Kidney (tissue), 14 donors: Measurements from ENCODE around the gene ARID1B. TPM values are rescaled to one million over a fixed set of nuclear protein-coding genes. Genes with fewer than 3 reads are reported as not detected.

Experiments
- DNase-seq, 5 donors: peaks; one replicate each; pipeline ENCODE4 v3.0.0-alpha.2; 2013 to 2020
- FAIRE-seq: peaks from 2 replicates; lab custom pipeline; 2012; peaks lifted over from hg19 to GRCh38; lab: Jason Lieb, UNC
- H3K27ac ChIP-seq, 2 donors: one replicate each; pipeline ENCODE4 v1.7.0; 2013; ENCODE audit warnings: low read depth in 2 of 2, low read length in 2 of 2, inconsistent platforms in 1 of 2
- H3K27me3 ChIP-seq: one replicate; pipeline ENCODE4 v1.7.1; 2013; ENCODE audit warnings: low read length, inconsistent platforms; ENCODE audit not compliant: control insufficient read depth, insufficient read depth
- H3K36me3 ChIP-seq, 3 donors: one replicate each; pipeline versions ENCODE4 v1.7.0 to v1.7.1; 2013; ENCODE audit warnings: low read length in 3 of 3, control low read depth in 1 of 3, inconsistent platforms in 1 of 3; ENCODE audit not compliant: insufficient read depth in 3 of 3, control insufficient read depth in 2 of 3
- H3K4me1 ChIP-seq, 3 donors: one replicate each; pipeline versions ENCODE4 v1.7.0 to v1.7.1; 2013; ENCODE audit warnings: low read length in 3 of 3, inconsistent platforms in 1 of 3, low read depth in 1 of 3; ENCODE audit not compliant: control insufficient read depth in 2 of 3, insufficient read depth in 2 of 3
- H3K4me3 ChIP-seq, 3 donors: one replicate each; pipeline versions ENCODE4 v1.7.0 to v1.8.1; 2013; ENCODE audit warnings: low read length in 3 of 3, control low read depth in 1 of 3, inconsistent platforms in 1 of 3
- H3K9ac ChIP-seq, 3 donors: one replicate each; pipeline versions ENCODE4 v1.7.0 to v1.7.1; 2013; ENCODE audit warnings: low read length in 3 of 3, control low read depth in 1 of 3, inconsistent platforms in 1 of 3
- H3K9me3 ChIP-seq, 3 donors: one replicate each; pipeline versions ENCODE4 v1.7.0 to v1.7.1; 2013; ENCODE audit warnings: low read length in 3 of 3, control low read depth in 1 of 3, inconsistent platforms in 1 of 3; ENCODE audit not compliant: control insufficient read depth in 2 of 3, insufficient read depth in 1 of 3
- CTCF ChIP-seq: IDR thresholded peaks from 3 replicates; pipeline ENCODE4 v1.5.1; 2012; ENCODE audit warnings: mild to moderate bottlenecking, moderate library complexity, borderline replicate concordance; ENCODE audit not compliant: insufficient read depth; ENCODE audit errors: extremely low read depth
- intact Hi-C: fragments of 100-400 bp; cut with DNase I; formaldehyde crosslinking; loops from one replicate; pipeline ENCODE4 v1.11.1; 2022
- polyA plus RNA-seq: library from polyadenylated mRNA; stranded (reverse); fragments of 350-450 nt; fragmentation: Illumina TruSeq; extraction: RNeasy Lipid Tissue Mini Kit (QIAGEN cat#74804); gene quantifications from one replicate; pipeline ENCODE4 v1.2.3, GENCODE V29; 2014; ENCODE audit warnings: low read depth, low replicate concordance; ENCODE audit not compliant: insufficient read depth
- total RNA-seq: library from RNA; stranded (reverse); fragmentation: NEBNext Ultra II Directional; extraction: Animal tissue kit (Norgen Biotek cat#: 25700); gene quantifications from one replicate; pipeline ENCODE4 v1.2.1, GENCODE V29; 2021
- donor health status: control.
- donor health status: control.
- donor health status: control.
- donor health status: control.
- donor health status: control.
- donor health status: DM: yes; HTN: yes; CAD: no.
- donor health status: Normal renal cell carcinoma (clear cell type).

Gene ARID1B
- total and polyA plus RNA-seq, 2 donors from 2014 or later = 16.4 to 110 TPM

DNA sequence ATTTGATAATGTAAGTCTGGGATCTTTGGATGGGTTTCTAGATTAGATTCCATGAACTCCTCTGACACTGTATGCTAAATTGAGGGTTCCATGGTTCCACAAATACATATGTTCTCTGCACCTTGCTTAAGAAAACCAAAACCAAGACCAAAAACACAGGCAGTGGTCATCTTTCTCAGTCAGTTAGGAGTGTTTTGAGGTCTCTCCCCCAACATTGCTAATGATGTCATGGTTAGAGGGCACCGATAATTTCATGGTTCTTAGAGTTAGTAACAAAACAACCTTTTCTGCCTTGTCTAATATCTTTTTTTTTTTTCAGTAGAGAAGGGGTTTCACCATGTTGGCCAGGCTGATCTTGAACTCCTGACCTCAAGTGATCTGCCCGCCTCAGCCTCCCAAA lies 44.5 kb downstream of the ARID1B start:
- H3K9ac ChIP-seq = no peak overlapping the region
- intact Hi-C loops = no loop called here
- DNase-seq (no peak), FAIRE-seq (no peak)
- H3K27me3 ChIP-seq = no peaks in the 10 kb centered on the region
- H3K27ac ChIP-seq = no peak overlapping the region
- no peaks in the 10 kb centered on the region for H3K36me3 ChIP-seq
- no peaks in the 10 kb centered on the region for H3K9me3 ChIP-seq
- peaks cover 0 to 14% (median 3%) of the 10 kb centered on the region in 3 donors for H3K4me1 ChIP-seq
- no peak overlapping the region for H3K4me3 ChIP-seq
- TF ChIP-seq CTCF = no peak

GRCh38 chr6:156822747-156823206 lies 45.6 kb downstream of the ARID1B start:
- H3K36me3 ChIP-seq = no peaks in the 10 kb centered on the region
- intact Hi-C loops = no loop called here
- no peaks in the 10 kb centered on the region for H3K27me3 ChIP-seq
- no peak overlapping the region for H3K27ac ChIP-seq
- H3K9ac ChIP-seq = no peak overlapping the region
- H3K4me1 ChIP-seq = peaks cover 0 to 20% (median 8%) of the 10 kb centered on the region in 3 donors
- FAIRE-seq (no peak), DNase-seq (no peak)
- H3K4me3 ChIP-seq = peak overlapping the region in 1 of 3 donors; percentile 29
- no peak for TF ChIP-seq CTCF
- no peaks in the 10 kb centered on the region for H3K9me3 ChIP-seq

DNA sequence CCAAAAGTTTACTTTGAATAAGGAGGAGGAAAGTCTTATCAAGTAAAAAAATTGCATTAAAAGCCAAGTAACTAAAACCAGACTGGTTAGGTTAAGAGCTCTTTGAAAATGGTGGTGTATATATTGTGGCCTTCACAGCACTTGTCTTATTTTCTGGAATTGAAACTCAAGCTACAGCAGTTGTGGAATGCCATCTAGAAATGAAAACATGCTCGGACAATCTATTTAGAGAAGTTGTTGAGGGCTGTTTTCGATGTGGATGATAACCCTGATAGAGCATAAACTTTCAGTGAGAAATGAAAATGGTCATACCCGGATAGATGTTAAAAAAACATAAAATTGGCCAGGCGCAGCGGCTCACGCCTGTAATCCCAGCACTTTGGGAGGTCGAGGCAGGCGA lies 47.0 kb downstream of the ARID1B start:
- H3K27ac ChIP-seq = no peak overlapping the region
- no peak overlapping the region for H3K4me3 ChIP-seq
- no peak for FAIRE-seq
- H3K27me3 ChIP-seq = no peaks in the 10 kb centered on the region
- H3K4me1 ChIP-seq = peaks cover 0 to 20% (median 8%) of the 10 kb centered on the region in 3 donors
- no peak for TF ChIP-seq CTCF
- H3K9me3 ChIP-seq = no peaks in the 10 kb centered on the region
- no peaks in the 10 kb centered on the region for H3K36me3 ChIP-seq
- no peak for DNase-seq
- intact Hi-C loops = no loop called here
- no peak overlapping the region for H3K9ac ChIP-seq

DNA sequence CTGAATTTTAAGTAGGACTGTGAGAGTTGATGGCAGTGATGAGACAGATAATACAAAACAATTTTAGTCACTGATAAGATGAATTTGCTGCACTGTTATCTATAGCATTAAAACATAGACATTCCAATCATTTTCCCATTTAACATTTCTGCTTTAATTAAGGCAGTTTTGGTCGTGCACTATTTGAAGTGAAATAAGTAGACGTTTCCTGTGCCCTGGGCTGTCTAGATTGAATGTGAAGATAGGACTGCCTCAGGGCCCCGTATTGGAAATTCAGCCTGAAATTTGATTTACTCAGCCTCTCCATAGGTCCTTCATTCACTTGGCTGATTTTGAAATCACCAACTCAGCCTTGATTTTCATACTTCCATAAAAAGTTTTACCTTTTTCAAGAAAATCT lies 48.3 kb downstream of the ARID1B start:
- H3K4me1 ChIP-seq = peaks cover 0 to 20% (median 8%) of the 10 kb centered on the region in 3 donors
- H3K27ac ChIP-seq = no peak overlapping the region
- intact Hi-C loops = no loop called here

More for the DNA sequence above, 48.3 kb downstream of the ARID1B start:
- no peak for DNase-seq
- TF ChIP-seq CTCF = no peak
- Histone ChIP-seq H3K27me3 (no peaks in the 10 kb centered on the region), H3K4me3 (no peak overlapping the region), H3K9ac (no peak overlapping the region), H3K9me3 (no peaks in the 10 kb centered on the region), H3K36me3 (no peaks in the 10 kb centered on the region)
- FAIRE-seq = no peak
